GM18870 (cell line): ENCODE results near the gene BBLN.

ENCODE experiments used
- ATAC-seq: cut with Tn5 transposase; IDR thresholded peaks from one replicate; pipeline ENCODE4 v1.9.1; 2021; ENCODE audit warnings: moderate library complexity; ENCODE audit not compliant: unreplicated experiment

Gene BBLN

DNA sequence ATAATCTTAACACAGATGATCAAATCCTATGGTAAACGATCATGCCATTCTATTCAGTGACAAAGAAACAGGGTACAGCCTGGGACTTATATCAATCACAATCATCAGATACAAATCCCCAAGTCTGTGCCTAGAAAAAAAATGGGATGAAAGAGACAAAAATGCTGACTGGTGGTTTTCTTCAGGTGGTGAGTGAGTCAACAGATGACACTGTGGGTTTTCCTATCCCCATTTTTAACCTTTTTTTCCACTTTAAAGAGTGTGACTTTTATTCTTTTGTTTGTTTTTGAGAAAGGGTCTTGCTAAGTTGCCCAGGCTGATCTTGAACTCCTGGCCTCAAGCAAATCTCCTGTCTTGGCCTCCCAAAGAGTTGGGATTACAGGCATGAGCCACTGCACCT is 28.1 kb downstream of the BBLN start:
- ATAC-seq: no peak

DNA sequence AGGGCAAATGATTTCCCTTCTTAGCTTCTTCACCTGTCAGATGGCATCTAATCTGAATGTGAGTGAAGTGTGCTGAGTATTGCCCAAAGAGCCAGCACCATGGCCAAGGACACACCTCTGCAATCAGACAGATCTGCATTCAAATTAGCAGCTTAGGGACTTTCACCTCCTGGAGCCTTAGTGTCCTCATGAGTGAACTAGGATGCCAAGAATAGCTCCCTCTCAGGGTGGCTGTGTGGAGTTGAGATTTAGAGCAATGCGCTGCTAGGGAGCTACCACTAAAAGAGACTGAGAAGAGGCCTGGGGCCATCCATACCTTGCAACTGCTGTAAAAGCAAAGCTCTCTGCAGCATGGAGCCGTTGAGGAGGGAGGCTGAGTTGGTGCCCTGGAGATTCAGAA is 29.9 kb downstream of the BBLN start:
- no peak for ATAC-seq

DNA sequence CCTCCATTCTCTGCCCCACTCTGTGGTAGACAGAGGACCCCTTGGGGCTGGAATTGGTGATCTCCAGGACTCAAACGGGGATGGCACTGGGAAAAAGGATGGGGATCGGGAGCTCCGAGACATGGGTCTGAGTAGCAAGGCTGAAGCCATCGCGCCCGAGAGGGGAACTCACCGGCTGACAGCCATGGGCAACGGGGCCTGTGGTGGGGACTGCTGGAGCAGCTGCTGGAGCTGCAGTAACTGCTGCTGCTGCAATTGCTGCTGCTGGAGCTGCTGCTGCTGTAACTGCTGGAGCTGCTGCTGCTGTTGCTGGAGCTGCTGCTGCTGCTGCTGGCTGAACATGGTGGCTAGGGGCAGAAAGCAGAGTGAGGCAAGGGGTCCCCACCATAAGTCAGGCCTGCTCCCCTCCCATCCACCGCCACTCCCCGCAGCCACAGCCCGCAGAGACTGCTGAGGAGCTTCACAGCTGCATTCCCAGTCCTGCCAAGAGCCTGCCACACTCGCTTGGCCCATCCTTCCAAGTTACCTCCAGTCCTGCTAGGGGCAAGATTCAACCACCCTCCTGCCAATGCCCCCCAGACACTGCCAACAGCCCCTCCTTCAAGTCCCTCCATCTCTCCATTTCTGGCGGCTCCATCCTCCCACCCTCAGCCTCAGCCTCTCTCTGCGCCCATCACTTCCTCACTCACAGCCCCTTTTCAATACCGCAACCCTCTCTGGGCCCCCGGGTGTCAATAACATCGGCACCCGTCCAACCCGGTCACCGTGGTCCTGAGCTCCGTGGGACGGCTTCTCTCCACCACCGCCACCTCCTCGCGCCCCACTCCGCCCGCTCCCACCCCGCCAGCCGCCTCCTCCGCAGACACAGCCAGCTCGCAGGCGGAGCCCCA is 30.7 kb downstream of the BBLN start:
- no peak for ATAC-seq

DNA sequence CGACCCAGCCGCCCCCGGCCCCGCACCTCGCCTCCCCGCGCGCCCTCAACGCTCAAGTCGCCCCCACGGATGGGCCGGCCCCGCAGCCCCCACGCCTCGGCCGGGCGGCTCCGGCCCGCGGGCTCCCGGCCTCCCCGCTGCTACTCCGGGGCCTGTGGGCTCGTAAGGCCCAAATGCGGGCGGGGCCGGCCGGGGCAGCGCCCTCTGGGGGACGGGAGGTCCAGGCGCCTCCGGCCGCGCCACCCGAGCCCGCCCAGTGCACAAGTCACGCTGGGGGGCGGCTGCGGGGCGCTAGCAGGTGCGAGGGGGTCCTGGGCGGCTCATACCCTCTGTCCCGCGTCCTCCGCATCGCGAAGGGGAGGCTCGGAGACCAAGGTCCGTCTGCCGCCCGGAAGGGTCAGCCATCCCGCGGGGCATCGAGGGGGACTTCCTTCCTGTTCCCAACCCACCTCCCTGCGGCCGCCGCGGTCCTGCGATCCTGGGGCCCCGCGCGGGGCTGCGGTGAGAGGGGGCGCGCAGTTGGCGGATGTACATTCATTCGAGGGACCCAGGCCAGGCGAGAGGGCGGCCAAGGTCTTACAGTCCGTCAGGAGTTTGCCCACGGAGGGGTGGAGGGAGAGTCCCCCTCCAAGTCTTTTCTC is 31.5 kb downstream of the BBLN start, which contains the start of gene CIZ1:
CIZ1 (minus strand) TSS at position 167 of the 641 bp plus-strand sequence. CDS start 715 bp downstream, outside the sequence.
- ATAC-seq: no peak

DNA sequence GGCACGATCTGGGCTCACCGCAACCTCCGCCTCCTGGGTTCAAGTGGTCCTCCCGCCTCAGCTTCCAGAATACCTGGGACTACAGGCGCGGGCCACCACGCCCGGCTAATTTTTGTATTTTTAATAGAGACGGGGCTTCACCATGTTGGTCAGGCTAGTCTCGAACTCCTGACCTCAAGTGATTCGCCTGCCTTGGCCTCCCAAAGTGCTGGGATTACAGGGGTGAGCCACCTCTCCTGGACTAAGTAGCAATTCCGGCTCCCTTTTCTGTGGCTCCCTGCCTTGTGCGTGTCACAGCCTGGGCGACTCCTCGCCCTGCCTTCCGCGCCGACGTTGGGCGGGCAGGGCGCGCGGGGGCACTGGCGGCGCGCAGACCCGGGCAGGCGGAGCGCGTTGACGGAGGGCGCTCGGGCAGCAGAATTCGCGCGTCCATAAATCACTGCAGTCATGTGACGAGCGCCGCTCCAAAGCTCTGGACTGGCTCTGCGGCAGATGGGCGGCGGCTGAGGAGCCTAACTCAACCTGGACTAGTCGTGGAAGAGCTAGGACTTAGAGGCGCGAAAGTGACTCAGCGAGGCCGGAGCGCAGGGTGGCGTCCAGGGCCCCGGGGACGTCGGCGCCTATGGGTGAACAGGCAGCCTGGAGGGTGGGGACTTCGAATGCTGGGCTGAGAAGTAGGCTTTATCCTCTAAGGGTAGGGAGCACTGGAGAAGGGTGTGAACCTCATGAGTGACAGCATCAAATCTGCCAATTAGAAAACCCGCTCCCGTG is 32.7 kb downstream of the BBLN start:
- no peak for ATAC-seq

DNA sequence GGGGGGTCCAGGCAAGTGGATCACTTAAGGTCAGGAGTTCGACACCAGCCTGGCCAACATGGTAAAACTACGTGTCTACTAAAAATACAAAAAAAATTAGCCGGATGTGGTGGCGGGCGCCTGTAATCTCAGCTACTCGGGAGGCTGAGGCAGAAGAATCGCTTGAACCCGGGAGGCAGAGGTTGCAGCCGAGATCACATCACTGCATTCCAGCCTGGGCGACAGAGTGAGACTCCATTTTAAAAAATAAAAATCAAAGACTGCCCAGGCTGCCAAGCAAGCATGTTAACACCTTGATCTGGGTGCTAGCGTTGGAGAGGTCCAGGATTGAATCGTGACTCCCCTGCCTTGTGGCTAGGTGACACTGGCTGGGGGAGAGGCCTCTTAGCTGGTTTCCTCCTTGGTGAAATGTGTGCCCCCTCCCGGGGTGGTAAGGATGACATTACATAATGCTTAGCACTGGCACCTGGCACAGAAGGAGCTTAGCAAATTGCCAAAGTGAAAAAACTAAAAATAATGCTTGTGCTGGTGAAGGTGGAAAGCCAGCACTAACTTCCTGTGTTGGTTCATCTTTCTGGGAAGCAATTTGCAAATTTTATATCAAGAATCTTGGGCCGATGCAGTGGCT is 33.5 kb downstream of the BBLN start:
- ATAC-seq: no peak

DNA sequence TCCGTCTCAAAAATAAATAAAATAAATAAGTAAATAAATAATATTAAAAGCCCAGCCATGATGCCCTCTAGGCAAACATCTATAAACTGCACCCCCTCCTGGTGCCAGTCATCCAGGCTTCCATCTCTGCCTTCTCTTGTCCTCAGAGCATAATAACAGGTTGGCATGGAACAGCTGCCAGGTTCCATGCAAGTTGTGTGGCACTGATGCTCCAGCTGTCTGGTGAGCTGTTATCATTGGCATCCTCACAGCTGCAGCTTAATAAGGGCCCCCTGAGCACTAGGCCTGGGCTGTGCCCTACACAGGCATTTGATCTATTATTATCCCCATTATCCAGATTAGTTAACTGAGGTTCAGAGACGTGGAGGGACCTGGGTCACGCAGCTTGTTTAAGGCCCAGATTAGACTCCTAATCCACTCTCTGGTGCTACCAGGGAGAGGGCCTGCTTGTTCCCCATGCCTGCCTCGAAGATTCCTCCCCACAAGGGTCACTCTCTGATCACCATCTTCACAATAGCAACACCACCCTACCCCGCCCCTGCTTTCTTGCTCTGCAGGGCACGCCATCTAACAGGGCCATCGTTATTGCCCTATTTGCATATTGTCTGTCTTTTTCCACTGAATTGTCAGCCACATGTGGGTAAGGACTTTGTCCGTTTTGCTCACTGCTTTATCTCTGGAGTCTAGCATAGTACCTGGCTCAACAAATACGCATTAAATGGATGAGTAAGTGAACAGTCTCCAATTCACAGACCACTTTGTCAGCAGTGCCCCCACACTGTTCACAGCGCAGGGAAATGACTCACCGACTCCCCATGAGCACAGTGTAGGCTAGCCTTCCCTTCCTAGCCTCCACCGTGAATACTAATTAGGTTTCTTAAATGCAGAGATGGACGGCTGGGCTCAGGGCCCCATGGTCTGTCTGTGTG is 41.6 kb downstream of the BBLN start:
- no peak for ATAC-seq

DNA sequence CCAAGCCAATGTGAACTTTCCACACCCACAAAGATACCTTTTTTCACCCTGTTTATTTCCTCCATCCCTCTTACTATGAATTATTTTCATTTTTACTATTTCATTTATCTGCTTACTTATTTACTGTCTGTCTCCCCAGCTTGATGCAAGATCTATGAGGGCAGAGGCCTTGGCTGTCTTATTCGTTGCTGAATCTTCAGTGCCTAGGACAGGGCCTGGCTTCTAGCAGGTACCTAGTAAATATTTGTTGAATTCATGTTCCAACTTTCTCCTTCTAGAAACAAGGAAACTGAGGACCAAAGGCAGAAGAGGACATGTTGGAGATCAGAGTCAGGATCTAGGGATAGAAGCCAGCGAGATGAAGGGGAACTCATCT is 42.6 kb downstream of the BBLN start:
- no peak for ATAC-seq

DNA sequence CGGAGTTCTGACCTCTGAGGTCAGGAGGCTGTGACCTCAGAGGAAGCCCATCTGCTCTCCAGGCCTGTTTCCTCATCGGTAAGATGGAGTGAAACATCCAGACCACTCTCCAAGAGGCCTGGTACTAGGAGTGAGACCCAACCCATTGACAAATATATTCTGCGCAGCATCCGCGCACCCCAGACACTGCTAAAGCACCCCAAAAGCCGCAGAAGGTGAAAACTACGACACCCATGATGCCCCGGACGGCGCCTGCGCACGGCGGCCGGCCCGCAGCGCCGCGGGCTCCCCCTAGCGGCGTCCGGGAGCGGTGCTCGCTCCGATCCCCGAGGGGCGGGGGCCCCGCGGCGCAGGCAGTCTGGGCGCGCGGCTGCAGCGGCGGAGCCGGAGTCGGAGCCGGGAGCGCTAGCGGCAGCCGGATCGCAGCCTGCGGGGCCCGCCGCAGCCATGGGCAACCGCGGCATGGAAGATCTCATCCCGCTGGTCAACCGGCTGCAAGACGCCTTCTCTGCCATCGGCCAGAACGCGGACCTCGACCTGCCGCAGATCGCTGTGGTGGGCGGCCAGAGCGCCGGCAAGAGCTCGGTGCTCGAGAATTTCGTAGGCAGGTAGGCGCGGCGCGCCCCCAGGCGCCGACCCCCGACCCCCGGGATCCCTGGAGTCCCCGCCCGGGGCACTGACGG is 43.1 kb downstream of the BBLN start, which contains the start of gene DNM1:
DNM1 (plus strand) TSS at position 356 of the 683 bp plus-strand sequence; CDS start at position 448, 92 bp downstream.
- ATAC-seq: no peak

DNA sequence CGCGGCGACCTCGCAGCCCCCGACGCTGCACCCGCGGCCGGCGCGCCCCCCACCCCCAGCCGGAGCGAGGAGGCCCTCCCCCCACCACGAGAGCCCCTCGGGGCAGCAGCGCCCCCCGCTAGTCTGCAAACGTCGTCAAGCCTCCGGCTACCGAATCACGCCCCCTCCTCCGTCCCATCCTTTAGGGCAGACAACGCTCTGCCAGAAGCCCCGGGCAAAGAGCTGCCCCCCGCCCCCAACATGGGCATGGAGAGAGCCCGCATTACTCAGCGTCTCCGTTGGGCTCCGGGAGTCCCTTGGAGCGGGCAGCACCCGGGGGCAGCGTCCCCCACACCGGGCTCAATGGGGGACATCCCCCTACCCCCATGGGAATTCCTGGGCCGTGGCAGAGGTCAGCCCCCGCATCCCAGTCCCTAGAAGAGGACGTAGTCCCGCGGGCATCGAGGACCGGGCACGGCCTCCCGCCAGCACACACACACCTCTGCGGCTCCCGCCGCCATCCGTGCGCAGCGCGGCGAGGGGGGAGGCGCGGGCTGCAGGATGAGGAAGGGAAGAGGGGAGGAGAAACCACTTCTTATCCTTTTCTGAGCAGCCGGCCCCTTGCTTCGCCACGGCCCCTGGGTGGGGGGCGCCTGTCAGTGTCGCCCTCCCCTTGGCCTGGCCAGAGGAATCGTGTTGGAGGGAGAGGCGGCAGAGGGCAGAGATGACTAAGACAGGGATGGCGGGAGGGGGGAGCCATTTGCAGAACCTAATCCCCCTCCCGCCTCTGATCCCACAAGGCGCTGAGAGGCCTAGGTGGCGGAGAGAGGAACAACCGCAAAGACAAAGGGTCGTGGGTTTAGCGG is 43.9 kb downstream of the BBLN start:
- ATAC-seq: no peak

DNA sequence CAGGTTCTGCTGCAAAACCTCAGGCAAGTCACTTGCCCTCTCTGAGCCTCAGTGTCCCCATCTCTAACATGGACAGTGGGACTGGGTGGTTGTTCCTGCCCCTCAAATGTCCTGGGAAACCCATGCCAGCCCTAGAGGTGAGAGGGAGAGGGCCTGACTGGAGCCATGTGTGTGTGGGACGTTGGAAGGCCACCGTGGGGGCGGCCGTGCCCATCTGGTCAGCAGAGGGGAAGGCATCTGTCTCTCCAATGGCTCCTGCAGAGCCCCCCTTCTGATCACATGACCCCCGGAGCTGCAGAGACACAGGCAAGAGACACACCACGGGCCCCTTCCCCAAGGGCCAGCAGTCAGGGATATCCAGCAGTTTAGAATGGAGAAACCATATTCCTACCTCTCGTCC is 44.8 kb downstream of the BBLN start:
- no peak for ATAC-seq

DNA sequence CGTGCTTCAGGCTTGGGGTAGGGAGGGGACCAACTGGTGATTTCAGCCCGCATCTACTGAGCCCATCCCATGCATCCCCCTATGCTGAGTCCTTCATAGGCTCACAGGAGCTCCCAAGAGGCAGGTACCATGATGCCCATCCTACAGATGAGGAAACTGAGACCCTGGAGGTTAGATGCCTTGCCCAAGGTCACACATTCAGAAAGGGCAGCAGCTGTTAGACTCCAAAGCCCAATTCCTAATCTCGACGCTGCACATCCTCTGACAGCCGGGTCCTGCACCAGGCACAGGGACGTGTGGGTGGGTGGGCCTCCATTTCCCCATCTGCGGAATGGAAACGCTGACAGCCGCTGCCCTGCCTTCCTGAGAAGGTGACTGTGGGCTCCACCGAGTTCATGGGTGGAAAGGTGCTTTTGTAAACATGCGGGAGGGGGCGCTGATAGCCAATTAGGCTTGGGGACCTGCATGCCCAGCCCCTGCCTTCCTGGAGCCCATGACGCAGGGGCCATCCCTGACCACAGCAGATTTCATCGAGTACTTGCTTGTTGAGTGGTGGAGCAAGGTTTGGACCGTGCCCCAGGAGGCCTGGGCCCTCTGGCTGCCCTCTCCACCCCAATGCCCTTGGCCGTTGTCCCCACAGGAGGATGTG is 45.4 kb downstream of the BBLN start:
- ATAC-seq: no peak

DNA sequence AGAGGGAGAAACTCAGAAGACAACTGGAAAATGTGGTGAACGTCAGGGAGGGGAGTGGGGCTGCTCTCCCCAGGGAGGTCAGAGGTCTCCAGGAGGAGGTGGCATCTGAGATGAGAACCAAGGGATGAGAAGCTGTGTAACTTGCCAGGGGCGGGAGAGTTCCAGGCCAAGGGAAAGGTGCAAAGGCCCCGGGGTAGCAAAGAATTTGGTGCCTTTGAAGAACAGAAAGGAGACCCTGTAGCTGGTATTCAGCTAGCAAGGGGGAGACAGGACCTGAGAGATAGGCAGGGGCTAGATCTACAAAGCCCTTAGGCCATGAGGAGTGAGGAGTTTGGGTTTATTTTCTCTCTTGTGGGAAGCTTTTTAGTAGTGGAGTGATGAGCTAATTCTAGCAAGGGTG is 46.4 kb downstream of the BBLN start:
- ATAC-seq: no peak

DNA sequence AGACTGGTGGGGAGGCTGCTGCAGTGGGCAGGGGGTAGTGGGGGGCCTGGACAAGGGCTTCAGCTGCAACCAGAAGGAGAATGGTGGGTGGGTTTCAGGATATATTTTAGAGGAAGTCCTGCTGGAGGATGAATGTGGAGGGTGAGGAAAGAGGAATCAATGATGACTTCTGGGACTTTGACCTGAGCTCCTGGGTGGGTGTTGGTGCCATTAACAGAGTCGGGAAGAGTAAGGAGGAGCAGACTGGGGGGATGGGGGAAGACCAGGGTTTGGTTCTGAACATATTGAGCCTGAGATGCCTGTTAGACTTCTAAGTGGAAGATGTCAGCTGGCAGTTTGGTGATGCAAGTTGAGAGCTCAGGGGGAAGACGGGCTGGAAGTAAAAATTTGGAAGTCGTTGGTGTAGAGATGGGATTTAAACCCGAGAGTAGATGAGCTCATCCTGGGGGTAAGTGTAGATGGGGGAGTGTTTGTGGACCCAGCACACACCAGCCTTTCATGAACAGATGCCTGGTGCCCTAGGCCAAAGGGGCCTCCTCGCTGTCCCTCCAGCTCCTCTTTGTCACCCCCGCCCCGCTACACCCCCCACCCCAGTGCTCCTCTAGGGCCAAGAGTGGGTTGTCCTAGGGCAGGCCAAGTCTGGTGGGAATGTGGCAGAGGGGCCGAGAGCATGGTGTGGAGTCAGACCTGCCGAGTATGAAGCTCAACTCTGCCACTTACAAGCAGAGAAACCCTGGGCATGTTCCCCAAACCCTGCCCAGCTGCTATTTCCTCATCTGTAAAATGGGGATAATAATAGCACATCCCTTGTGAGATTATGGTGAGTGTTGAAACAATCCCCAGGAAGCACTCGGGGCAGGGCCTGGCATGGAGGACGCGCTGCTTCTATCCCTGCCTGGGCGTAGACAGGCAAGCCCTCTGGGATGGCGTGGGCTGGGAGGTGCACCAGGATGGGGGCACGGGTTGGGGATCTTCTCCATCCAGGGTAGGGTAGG is 47.1 kb downstream of the BBLN start:
- ATAC-seq: no peak

DNA sequence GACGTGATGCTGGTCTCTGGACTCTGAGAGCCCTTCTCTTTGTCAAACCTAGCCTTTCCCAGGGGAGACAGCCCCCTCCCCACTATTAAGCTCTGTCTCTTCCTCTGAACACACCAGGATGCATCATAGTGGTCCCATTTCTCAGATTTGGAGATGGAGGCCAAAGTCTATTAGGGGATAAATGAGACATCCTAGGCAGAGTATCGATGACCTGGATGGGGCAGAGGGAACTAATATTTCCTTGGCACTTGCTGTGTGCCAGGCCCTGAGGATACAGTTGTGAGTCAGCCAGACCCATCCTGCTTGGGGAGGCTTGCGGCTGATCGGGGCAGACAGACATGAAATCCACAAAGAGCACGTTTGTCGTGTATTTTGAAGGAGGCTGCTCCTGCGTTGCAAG is 48.3 kb downstream of the BBLN start:
- ATAC-seq: no peak

DNA sequence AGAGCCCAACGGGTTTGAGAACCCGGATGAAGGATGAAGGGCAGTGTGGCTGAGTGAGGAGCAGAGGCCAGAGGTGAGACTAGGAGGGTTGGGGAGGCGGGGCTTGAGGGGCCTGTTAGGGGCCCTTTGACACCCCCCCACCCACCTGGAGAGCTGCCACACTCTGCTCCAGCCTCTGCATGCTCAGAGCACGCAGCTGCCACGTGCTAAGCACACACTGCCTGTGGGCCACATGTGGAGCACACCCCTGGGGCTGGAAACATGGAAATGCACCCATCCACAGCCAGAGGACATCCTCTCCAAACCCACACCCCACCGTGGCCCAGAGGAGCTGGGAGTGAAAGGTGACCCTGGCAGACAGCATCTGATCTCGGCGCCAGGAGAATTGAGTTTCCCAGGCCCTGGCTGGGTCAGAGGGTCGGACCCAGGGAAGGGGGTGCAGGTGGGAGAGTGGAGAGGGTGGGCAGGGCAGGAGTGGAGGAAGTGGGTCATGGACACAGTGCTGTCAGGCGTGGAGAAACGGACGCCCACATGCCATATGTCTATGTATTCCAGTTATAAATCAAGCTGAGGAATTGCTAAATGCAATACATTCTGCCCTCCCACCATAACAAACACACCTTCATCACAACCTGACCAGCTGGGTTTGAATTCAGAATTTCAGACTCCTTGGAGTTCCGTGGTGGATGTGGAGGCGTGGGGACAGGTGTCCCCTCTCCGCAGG is 49.0 kb downstream of the BBLN start:
- no peak for ATAC-seq
